Fibroblast of lung (primary cell): ENCODE results near the gene KIF1C. TPM values are rescaled to one million over a fixed set of nuclear protein-coding genes. Genes with fewer than 3 reads are reported as not detected.

Source experiments
- DNase-seq, 2 donors: peaks; one replicate each; pipeline versions ENCODE4 v3.0.0 to v3.0.0-alpha.2; 2010; ENCODE audit warnings: low read depth in 2 of 2
- H2AFZ ChIP-seq: 2 replicates; pipeline ENCODE4 v1.5.1; 2012; ENCODE audit warnings: low read length, control low read depth, inconsistent platforms
- H3K27ac ChIP-seq: 2 replicates; pipeline ENCODE4 v1.5.1; 2011; ENCODE audit warnings: low read length, control low read depth; ENCODE audit not compliant: insufficient read depth
- H3K27me3 ChIP-seq: 2 replicates; pipeline ENCODE4 v1.5.1; 2011; ENCODE audit warnings: mild to moderate bottlenecking, low read length; ENCODE audit not compliant: control insufficient read depth, insufficient read depth
- H3K36me3 ChIP-seq: 2 replicates; pipeline ENCODE4 v1.5.1; 2011; ENCODE audit warnings: low read length; ENCODE audit not compliant: control insufficient read depth, insufficient read depth
- H3K4me1 ChIP-seq: 2 replicates; pipeline ENCODE4 v1.5.1; 2011; ENCODE audit warnings: low read length; ENCODE audit not compliant: control insufficient read depth, insufficient read depth; ENCODE audit errors: extremely low read depth
- H3K4me2 ChIP-seq: 2 replicates; pipeline ENCODE4 v1.5.1; 2011; ENCODE audit warnings: low read length, control low read depth; ENCODE audit not compliant: insufficient read depth; ENCODE audit errors: extremely low read depth
- H3K4me3 ChIP-seq, 4 experiments: fragments of 200-600 bp in 1 of 4; sonication (generic) in 1 of 4; replicated peaks in 1 of 4; 2 replicates each; pipeline ENCODE4 v1.5.1; 2011 to 2016; ENCODE audit warnings: low read length in 4 of 4, low read depth in 3 of 4, mild to moderate bottlenecking in 3 of 4, control low read depth in 2 of 4, inconsistent platforms in 1 of 4, mixed read lengths in 1 of 4; ENCODE audit not compliant: insufficient read depth in 1 of 4; ENCODE audit errors: control extremely low read depth in 1 of 4
- H3K79me2 ChIP-seq: 2 replicates; pipeline ENCODE4 v1.5.1; 2012; ENCODE audit warnings: mild to moderate bottlenecking, low read length, inconsistent platforms; ENCODE audit not compliant: control insufficient read depth, insufficient read depth
- H3K9ac ChIP-seq: 2 replicates; pipeline ENCODE4 v1.5.1; 2011; ENCODE audit warnings: mild to moderate bottlenecking, low read length, control low read depth; ENCODE audit not compliant: insufficient read depth
- H3K9me3 ChIP-seq: 2 replicates; pipeline ENCODE4 v1.5.1; 2012; ENCODE audit warnings: low read depth, low read length; ENCODE audit not compliant: control insufficient read depth, insufficient read depth
- H4K20me1 ChIP-seq: 2 replicates; pipeline ENCODE4 v1.5.1; 2011; ENCODE audit warnings: low read length; ENCODE audit not compliant: control insufficient read depth, insufficient read depth; ENCODE audit errors: extremely low read depth
- EZH2 ChIP-seq: IDR thresholded peaks from 2 replicates; pipeline ENCODE4 v1.5.1; 2012; ENCODE audit warnings: low read length, control low read depth, mild to moderate bottlenecking; ENCODE audit errors: missing control alignments
- polyA plus RNA-seq, 2 donors: library from polyadenylated mRNA; depleted of rRNA in 1 of 2; stranded (reverse) in 1 of 2; unstranded in 1 of 2; fragments of >200 nt; gene quantifications; 2 replicates each; pipeline ENCODE4 v1.2.1, GENCODE V29; 2011 to 2012; ENCODE audit warnings: missing spikeins in 1 of 2
- total RNA-seq: library from RNA; depleted of rRNA; stranded (reverse); fragments of >200 nt; gene quantifications from 2 replicates; pipeline ENCODE4 v1.2.1, GENCODE V29; 2014
- TF ChIP-seq, protein P1 (sequence below), 2 donors: IDR thresholded peaks in 1 of 2; conservative IDR thresholded peaks in 1 of 2; 1 replicate in 1 of 2; 2 replicates in 1 of 2; pipeline ENCODE4 v1.5.1; 2011 to 2012; ENCODE audit warnings: low read length in 2 of 2, control low read depth in 1 of 2, inconsistent platforms in 1 of 2, low read depth in 1 of 2, mild to moderate bottlenecking in 1 of 2

The KIF1C gene
- total and polyA plus RNA-seq, 2 donors (not counting 1 experiment from before 2014, with no cell fraction given) = 70.5 to 86.0 TPM

GRCh38 chr17:4956493-4957061, 41.2 kb upstream of the KIF1C start:
- Histone ChIP-seq H3K4me1 (peaks cover 11% of the 10 kb centered on the region), H3K4me2 (no peak overlapping the region), H3K4me3 (no peak overlapping the region), H4K20me1 (no peaks in the 10 kb centered on the region), H2AFZ (no peak overlapping the region), H3K9me3 (no peaks in the 10 kb centered on the region), H3K27ac (no peak overlapping the region), H3K27me3 (no peaks in the 10 kb centered on the region), H3K9ac (no peak overlapping the region), H3K79me2 (no peaks in the 10 kb centered on the region), H3K36me3 (peaks cover 8% of the 10 kb centered on the region)
- TF ChIP-seq, protein P1, sequence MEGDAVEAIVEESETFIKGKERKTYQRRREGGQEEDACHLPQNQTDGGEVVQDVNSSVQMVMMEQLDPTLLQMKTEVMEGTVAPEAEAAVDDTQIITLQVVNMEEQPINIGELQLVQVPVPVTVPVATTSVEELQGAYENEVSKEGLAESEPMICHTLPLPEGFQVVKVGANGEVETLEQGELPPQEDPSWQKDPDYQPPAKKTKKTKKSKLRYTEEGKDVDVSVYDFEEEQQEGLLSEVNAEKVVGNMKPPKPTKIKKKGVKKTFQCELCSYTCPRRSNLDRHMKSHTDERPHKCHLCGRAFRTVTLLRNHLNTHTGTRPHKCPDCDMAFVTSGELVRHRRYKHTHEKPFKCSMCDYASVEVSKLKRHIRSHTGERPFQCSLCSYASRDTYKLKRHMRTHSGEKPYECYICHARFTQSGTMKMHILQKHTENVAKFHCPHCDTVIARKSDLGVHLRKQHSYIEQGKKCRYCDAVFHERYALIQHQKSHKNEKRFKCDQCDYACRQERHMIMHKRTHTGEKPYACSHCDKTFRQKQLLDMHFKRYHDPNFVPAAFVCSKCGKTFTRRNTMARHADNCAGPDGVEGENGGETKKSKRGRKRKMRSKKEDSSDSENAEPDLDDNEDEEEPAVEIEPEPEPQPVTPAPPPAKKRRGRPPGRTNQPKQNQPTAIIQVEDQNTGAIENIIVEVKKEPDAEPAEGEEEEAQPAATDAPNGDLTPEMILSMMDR (conservative IDR thresholded peaks at IDR 0.05 in 1 of 2, IDR thresholded peaks at IDR 0.05 in 1 of 2; ENCODE audit: low read depth in 1 of 2, low read length in 2 of 2) = no peak
- no peak for TF ChIP-seq EZH2
- no peak for DNase-seq

- no peaks in the 10 kb centered on the region for H4K20me1 ChIP-seq
- DNase-seq = no peak
Observed at GRCh38 chr17:4958102-4958501, 39.6 kb upstream of the KIF1C start.

GRCh38 chr17:4959261-4959965, 38.3 kb upstream of the KIF1C start:
- H3K36me3 ChIP-seq = peaks cover 8% of the 10 kb centered on the region
- H3K79me2 ChIP-seq = no peaks in the 10 kb centered on the region
- H4K20me1 ChIP-seq = no peaks in the 10 kb centered on the region
- no peaks in the 10 kb centered on the region for H3K9me3 ChIP-seq
- no peaks in the 10 kb centered on the region for H3K27me3 ChIP-seq
- DNase-seq = no peak
- no peak overlapping the region for H3K4me2 ChIP-seq
- H2AFZ ChIP-seq = no peak overlapping the region
- H3K9ac ChIP-seq = no peak overlapping the region
- no peak overlapping the region for H3K27ac ChIP-seq
- no peak for TF ChIP-seq EZH2
- TF ChIP-seq, protein P1 (conservative IDR thresholded peaks at IDR 0.05 in 1 of 2, IDR thresholded peaks at IDR 0.05 in 1 of 2; ENCODE audit: low read depth in 1 of 2, low read length in 2 of 2) = no peak
- H3K4me3 ChIP-seq = no peak overlapping the region
- no peaks in the 10 kb centered on the region for H3K4me1 ChIP-seq

More at GRCh38 chr17:4958102-4958501, 39.6 kb upstream of the KIF1C start:
- no peak overlapping the region for H3K4me2 ChIP-seq
- H2AFZ ChIP-seq = no peak overlapping the region
- no peaks in the 10 kb centered on the region for H3K9me3 ChIP-seq
- H3K4me3 ChIP-seq = no peak overlapping the region
- H3K9ac ChIP-seq = no peak overlapping the region
- TF ChIP-seq, protein P1 (conservative IDR thresholded peaks at IDR 0.05 in 1 of 2, IDR thresholded peaks at IDR 0.05 in 1 of 2; ENCODE audit: low read depth in 1 of 2, low read length in 2 of 2) = no peak
- no peak for TF ChIP-seq EZH2
- H3K27me3 ChIP-seq = no peaks in the 10 kb centered on the region
- no peaks in the 10 kb centered on the region for H3K79me2 ChIP-seq
- H3K36me3 ChIP-seq = peaks cover 8% of the 10 kb centered on the region
- no peak overlapping the region for H3K27ac ChIP-seq
- H3K4me1 ChIP-seq = peaks cover 6% of the 10 kb centered on the region
